ENCODE results near the gene MPHOSPH6.
"Not testable (repeated sequence)": the region's sequence is repeated elsewhere in the genome, so short reads cannot be mapped to it uniquely, and the experiment has no call there.

Gene MPHOSPH6

DNA sequence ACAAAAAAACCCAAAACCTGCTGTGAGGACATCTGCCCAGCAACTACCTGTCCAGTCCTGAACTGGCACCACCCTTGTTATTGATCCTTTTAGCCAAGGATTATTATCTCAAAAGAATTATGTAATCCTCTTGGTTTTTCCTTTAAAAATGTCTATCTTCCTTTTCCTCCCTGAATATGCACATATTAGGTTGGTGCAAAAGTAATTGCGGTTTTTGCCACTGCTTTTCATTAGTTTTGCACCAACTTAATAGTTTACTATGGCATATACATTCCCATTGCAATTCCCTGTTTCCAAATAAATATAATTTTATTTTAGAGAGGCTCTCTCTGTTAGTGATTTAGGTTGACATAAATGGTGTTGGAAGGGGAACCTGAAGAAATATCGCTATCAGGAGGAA is 51.3 kb downstream of the MPHOSPH6 start:
- DNase-seq (ENCODE audit: low read depth), result no peak

GRCh38 chr16:82116535-82116934 is 53.5 kb downstream of the MPHOSPH6 start:
- no peak for DNase-seq (ENCODE audit: low read depth)

- no peak for DNase-seq (ENCODE audit: low read depth)
Measured at GRCh38 chr16:82113741-82114140, 56.3 kb downstream of the MPHOSPH6 start.

DNA sequence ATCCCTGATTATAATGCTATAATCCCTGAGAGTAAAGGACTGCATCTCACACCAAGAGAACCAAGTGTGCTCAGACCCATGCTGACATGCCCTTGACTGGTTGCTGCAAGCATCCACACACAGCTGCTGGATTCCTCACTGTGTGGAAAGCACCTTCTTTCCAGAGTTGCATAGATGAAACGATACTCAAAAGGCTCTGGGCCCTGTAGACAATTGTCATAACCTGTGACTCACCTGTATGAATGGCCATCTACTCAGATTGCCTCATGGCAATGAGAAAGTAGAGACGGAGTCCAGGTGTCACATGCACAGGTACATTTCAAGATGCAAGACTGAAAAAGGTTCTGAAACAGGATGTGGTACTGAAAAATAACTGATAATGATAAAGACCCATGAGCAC is 58.1 kb downstream of the MPHOSPH6 start:
- no peak for DNase-seq (ENCODE audit: low read depth)

DNA sequence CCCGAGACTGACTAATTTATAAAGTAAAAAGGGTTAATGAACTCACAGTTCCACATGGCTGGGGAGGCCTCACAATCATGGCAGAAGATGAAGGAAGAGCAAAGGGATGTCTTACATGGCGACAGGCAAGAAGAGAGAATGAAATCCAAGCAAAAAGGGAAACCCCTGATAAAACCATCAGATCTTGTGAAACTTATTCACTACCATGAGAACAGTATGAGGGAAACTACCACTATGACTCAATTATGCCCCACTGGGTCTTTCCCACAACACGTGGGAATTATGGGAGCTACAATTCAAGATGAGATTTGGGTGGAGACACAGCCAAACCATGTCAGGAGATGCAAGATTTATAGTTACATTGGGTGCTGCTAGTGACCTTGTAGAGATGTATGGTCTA is 60.8 kb downstream of the MPHOSPH6 start:
- not testable (repeated sequence) for DNase-seq (ENCODE audit: low read depth)

- DNase-seq (ENCODE audit: low read depth), result no peak
Measured at GRCh38 chr16:82108774-82109173, 61.2 kb downstream of the MPHOSPH6 start.

DNA sequence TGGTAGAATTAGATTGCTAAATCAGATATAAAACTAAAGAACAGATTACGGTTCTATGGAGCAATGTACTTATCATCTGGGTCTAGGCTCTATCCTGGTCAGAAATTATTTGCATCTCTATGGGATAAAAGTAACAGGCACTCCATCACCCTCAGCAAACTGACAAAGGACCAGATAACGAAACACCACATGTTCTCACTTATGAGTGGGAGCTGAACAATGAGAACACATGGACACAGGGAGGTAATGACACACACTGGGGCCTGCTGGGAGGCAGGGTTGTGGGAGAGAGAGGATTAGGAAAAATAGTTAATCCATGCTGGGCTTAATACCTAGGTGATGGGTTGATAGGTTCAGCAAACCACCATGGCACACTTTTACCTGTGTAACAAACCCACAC is 61.9 kb downstream of the MPHOSPH6 start:
- DNase-seq (ENCODE audit: low read depth), result no peak

GRCh38 chr16:82105107-82105506 is 64.9 kb downstream of the MPHOSPH6 start:
- no peak for DNase-seq (ENCODE audit: low read depth)

Measured in stimulated activated CD8-positive, alpha-beta memory T cell treated with anti-CD3 and anti-CD28 coated beads, Interleukin-4, amount 100 ng/mL, for 24 hours (primary cell).